Natural killer cell (primary cell): Measurements from ENCODE around the gene CTSH. TPM values are rescaled to one million over a fixed set of nuclear protein-coding genes. Genes with fewer than 3 reads are reported as not detected.

Experiments used
- ATAC-seq, 3 donors: fragments of 150-1000 bp in 2 of 3; fragments of 200-7000 bp in 1 of 3; cut with Tn5 transposase; 1 replicate in 1 of 3; 2 replicates in 2 of 3; pipeline ENCODE4 v1.10.0; 2021; ENCODE audit warnings: mild to moderate bottlenecking in 2 of 3, moderate library complexity in 2 of 3
- DNase-seq, 2 donors: peaks; one replicate each; pipeline versions ENCODE4 v3.0.0 to v3.0.0-alpha.2; 2013 to 2021; ENCODE audit warnings: mixed read lengths in 1 of 2
- H3K27ac ChIP-seq: one replicate; pipeline ENCODE4 v1.5.1; 2013; ENCODE audit warnings: mild to moderate bottlenecking, low read length
- H3K27me3 ChIP-seq: one replicate; pipeline ENCODE4 v1.6.1; 2013; ENCODE audit warnings: low read length; ENCODE audit not compliant: control insufficient read depth, insufficient read depth
- H3K36me3 ChIP-seq: one replicate; pipeline ENCODE4 v1.6.1; 2013; ENCODE audit warnings: low read length; ENCODE audit not compliant: control insufficient read depth, insufficient read depth
- H3K4me1 ChIP-seq: one replicate; pipeline ENCODE4 v1.6.1; 2013; ENCODE audit warnings: low read length; ENCODE audit not compliant: control insufficient read depth, insufficient read depth
- H3K4me3 ChIP-seq: one replicate; pipeline ENCODE4 v1.5.1; 2013; ENCODE audit warnings: low read length
- H3K9me3 ChIP-seq: one replicate; pipeline ENCODE4 v1.6.1; 2013; ENCODE audit warnings: low read length; ENCODE audit not compliant: control insufficient read depth, insufficient read depth
- H3K27ac Mint-ChIP-seq, 2 donors: one replicate each; pipeline ENCODE4 v1.8.0; 2022; ENCODE audit warnings: mild to moderate bottlenecking in 2 of 2, mixed read lengths in 2 of 2, moderate library complexity in 1 of 2
- H3K27me3 Mint-ChIP-seq, 2 donors: one replicate each; pipeline ENCODE4 v1.8.0; 2022; ENCODE audit warnings: low read depth in 2 of 2, mixed read lengths in 2 of 2
- H3K36me3 Mint-ChIP-seq: one replicate; pipeline ENCODE4 v1.8.0; 2022; ENCODE audit warnings: mixed read lengths
- H3K4me1 Mint-ChIP-seq, 2 donors: one replicate each; pipeline ENCODE4 v1.8.0; 2022; ENCODE audit warnings: mixed read lengths in 2 of 2
- H3K4me3 Mint-ChIP-seq: one replicate; pipeline ENCODE4 v1.8.0; 2022; ENCODE audit warnings: mild to moderate bottlenecking, moderate library complexity, mixed read lengths
- H3K9me3 Mint-ChIP-seq, 2 donors: one replicate each; pipeline ENCODE4 v1.8.0; 2022; ENCODE audit warnings: mixed read lengths in 2 of 2
- WGBS: methylation state at CpG from one replicate; pipeline ENCODE4 v1.1.7; 2013; ENCODE audit warnings: missing lambda C conversion rate; ENCODE audit not compliant: insufficient coverage; 5-methylcytosine and 5-hydroxymethylcytosine counted together
- intact Hi-C: fragments of 100-400 bp; cut with micrococcal nuclease; formaldehyde crosslinking; loops from one replicate; pipeline ENCODE4 v1.14.2; 2022
- total RNA-seq, 4 donors: library from RNA; stranded (reverse); fragments of 120-200 nt in 1 of 4; gene quantifications; one replicate each; pipeline versions ENCODE4 v1.2.3 to v1.2.4, GENCODE V29; 2013 to 2022
- TF ChIP-seq, protein P1 (sequence below): fragments of 200-600 bp; IDR thresholded peaks from one replicate; pipeline ENCODE4 v1.8.0; 2022; ENCODE audit warnings: antibody characterized with exemption

CTSH gene
- total RNA-seq, 3 donors from 2014 or later (not counting 1 experiment from before 2014, with no cell fraction given), result 8.8 to 18.1 (median 9.7) TPM

DNA sequence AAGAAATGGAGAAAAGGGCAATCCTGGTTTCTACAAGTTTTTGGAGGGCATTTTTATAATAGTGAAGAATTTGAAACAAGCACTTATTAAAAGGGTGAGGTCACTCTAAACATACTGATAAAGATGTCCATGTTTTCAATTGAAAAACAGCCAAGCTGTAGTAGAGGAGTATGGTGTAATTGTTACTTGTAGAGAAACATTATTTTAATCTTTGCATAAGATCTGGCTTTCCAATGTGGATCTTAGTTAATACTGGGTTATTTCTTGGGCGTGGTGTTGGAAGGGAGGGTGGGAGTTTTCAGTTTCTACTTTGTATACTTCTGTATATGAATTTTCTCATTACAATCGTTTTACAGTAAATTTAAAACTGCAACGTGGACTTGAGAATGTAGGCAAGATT is 49.4 kb downstream of the CTSH start:
- no peak for ATAC-seq
- TF ChIP-seq, protein P1, sequence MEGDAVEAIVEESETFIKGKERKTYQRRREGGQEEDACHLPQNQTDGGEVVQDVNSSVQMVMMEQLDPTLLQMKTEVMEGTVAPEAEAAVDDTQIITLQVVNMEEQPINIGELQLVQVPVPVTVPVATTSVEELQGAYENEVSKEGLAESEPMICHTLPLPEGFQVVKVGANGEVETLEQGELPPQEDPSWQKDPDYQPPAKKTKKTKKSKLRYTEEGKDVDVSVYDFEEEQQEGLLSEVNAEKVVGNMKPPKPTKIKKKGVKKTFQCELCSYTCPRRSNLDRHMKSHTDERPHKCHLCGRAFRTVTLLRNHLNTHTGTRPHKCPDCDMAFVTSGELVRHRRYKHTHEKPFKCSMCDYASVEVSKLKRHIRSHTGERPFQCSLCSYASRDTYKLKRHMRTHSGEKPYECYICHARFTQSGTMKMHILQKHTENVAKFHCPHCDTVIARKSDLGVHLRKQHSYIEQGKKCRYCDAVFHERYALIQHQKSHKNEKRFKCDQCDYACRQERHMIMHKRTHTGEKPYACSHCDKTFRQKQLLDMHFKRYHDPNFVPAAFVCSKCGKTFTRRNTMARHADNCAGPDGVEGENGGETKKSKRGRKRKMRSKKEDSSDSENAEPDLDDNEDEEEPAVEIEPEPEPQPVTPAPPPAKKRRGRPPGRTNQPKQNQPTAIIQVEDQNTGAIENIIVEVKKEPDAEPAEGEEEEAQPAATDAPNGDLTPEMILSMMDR, result no peak
- Histone ChIP-seq H3K9me3 (no peaks in the 10 kb centered on the region), H3K27ac (no peak overlapping the region), H3K27me3 (no peaks in the 10 kb centered on the region), H3K36me3 (peaks cover 84% of the 10 kb centered on the region), H3K4me1 (no peaks in the 10 kb centered on the region), H3K4me3 (no peak overlapping the region)
- no peaks in the 10 kb centered on the region for H3K9me3 Mint-ChIP-seq
- H3K27me3 Mint-ChIP-seq, result no peaks in the 10 kb centered on the region
- peaks cover 5 to 11% of the 10 kb centered on the region in 2 donors for H3K4me1 Mint-ChIP-seq
- no CpG with 5 or more reads among the region's 3 CpGs for WGBS
- intact Hi-C loops, result no loop called here
- H3K36me3 Mint-ChIP-seq, result peaks cover 45% of the 10 kb centered on the region
- DNase-seq, result no peak
- peak overlapping the region in 1 of 2 donors; percentile 59 for H3K27ac Mint-ChIP-seq
- no peak overlapping the region for H3K4me3 Mint-ChIP-seq

DNA sequence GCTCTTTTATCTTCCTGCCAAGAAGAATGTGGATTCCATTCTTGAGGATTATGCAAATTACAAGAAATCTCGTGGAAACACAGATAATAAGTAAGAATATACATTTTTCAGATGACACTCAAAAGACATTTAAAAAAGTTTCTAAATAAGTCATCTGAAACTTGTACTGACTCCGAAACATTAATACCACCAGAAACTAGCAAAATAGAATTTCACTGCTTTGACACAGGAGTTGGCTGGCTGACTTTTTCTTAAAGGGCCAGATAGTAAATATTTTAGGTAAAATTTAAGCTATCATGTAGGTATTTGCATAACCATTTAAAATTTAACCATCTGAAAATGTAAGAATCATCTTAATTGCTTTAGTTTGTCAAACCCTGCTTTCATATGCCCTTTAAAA is 51.3 kb downstream of the CTSH start:
- no peaks in the 10 kb centered on the region for H3K27me3 Mint-ChIP-seq
- H3K9me3 ChIP-seq, result no peaks in the 10 kb centered on the region
- no peak overlapping the region for H3K4me3 ChIP-seq
- no peaks in the 10 kb centered on the region for H3K4me1 ChIP-seq
- H3K27me3 ChIP-seq, result no peaks in the 10 kb centered on the region
- H3K36me3 ChIP-seq, result peaks cover 91% of the 10 kb centered on the region
- H3K4me3 Mint-ChIP-seq, result no peak overlapping the region
- intact Hi-C loops, result no loop called here
- ATAC-seq (no peak), DNase-seq (no peak)
- TF ChIP-seq, protein P1, result no peak
- H3K27ac ChIP-seq, result no peak overlapping the region
- no peaks in the 10 kb centered on the region for H3K9me3 Mint-ChIP-seq
- H3K36me3 Mint-ChIP-seq, result peaks cover 45% of the 10 kb centered on the region
- no CpG with 5 or more reads among the region's 2 CpGs for WGBS
- H3K4me1 Mint-ChIP-seq, result peaks cover 5 to 8% of the 10 kb centered on the region in 2 donors
- H3K27ac Mint-ChIP-seq, result no peak overlapping the region

DNA sequence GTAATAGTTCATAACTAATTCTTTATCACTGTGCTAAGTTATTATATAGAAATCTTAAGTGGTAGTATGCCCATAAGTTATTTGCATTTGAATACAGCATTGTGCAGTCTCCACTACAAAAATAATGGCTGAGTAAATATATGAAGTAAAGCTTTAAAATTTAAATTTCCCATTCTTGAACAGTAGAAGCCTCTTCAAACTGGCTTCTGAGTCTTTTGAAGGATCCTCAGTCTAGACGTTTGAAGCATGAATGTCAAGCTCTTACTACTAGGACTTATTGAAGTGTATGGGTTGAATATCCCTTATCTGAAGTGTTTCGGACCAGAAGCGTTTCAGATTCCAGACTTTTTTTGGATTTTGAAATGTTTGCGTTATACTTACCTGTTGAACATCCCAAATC is 55.8 kb downstream of the CTSH start:
- Mint-ChIP-seq H3K27ac (peak overlapping the region in 1 of 2 donors; percentile 23), H3K27me3 (no peaks in the 10 kb centered on the region), H3K36me3 (peaks cover 34% of the 10 kb centered on the region), H3K9me3 (no peaks in the 10 kb centered on the region), H3K4me1 (peaks cover 15 to 24% of the 10 kb centered on the region in 2 donors), H3K4me3 (no peak overlapping the region)
- Histone ChIP-seq H3K27me3 (no peaks in the 10 kb centered on the region), H3K9me3 (no peaks in the 10 kb centered on the region), H3K36me3 (peaks cover 87% of the 10 kb centered on the region), H3K4me3 (no peak overlapping the region), H3K4me1 (no peaks in the 10 kb centered on the region), H3K27ac (no peak overlapping the region)
- 90% methylated on average over 3 of the region's 4 CpGs for WGBS
- ATAC-seq (no peak), DNase-seq (no peak)
- TF ChIP-seq, protein P1, result no peak
- intact Hi-C loops, result no loop called here

DNA sequence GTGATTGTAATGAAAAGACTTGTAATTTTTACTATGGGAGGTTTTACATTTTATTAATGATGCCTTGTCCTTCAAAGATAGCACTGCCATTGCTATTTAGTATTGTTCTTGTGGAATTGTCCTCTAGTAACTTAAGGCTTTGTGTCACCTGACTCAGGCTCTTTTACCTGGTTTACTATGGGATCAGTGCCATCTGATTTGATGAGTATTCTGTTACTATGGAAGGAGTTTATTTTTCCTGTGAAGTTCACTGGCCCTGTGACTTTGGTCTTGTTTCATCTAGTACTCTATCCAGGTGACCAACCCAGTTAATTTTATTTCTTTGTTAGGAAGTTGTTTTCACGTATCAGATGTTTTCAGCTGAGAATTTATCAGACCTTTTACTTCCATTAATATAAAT is 63.2 kb downstream of the CTSH start:
- Mint-ChIP-seq H3K36me3 (peaks cover 7% of the 10 kb centered on the region), H3K4me1 (peaks cover 51 to 65% of the 10 kb centered on the region in 2 donors), H3K27ac (peak overlapping the region; percentile 65 to 73), H3K4me3 (peak overlapping the region; percentile 57), H3K9me3 (no peaks in the 10 kb centered on the region), H3K27me3 (no peaks in the 10 kb centered on the region)
- Histone ChIP-seq H3K27me3 (no peaks in the 10 kb centered on the region), H3K4me1 (peaks cover 15% of the 10 kb centered on the region), H3K9me3 (no peaks in the 10 kb centered on the region), H3K36me3 (peaks cover 43% of the 10 kb centered on the region), H3K27ac (no peak overlapping the region), H3K4me3 (no peak overlapping the region)
- WGBS, result no CpG with 5 or more reads among the region's 1 CpG
- DNase-seq (no peak), ATAC-seq (no peak)
- intact Hi-C loops, result no loop called here
- TF ChIP-seq, protein P1, result no peak
